Astrocyte (in vitro differentiated cells and primary cell): Measurements from ENCODE around the gene CEP104. TPM values are rescaled to one million over a fixed set of nuclear protein-coding genes. Genes with fewer than 3 reads are reported as not detected.

ENCODE experiments used
- DNase-seq: peaks from one replicate; pipeline ENCODE4 v3.0.0-alpha.2; 2010; ENCODE audit warnings: low read depth
- FAIRE-seq: peaks from 2 replicates; lab custom pipeline; 2011; peaks lifted over from hg19 to GRCh38; lab: Jason Lieb, UNC
- H2AFZ ChIP-seq: 2 replicates; pipeline ENCODE4 v1.6.0; 2012; ENCODE audit warnings: low read depth, low read length, inconsistent platforms
- H3K27ac ChIP-seq: 2 replicates; pipeline ENCODE4 v1.5.1; 2011; ENCODE audit warnings: low read depth, low read length, inconsistent platforms
- H3K27me3 ChIP-seq: 2 replicates; pipeline ENCODE4 v1.6.0; 2011; ENCODE audit warnings: low read length, inconsistent platforms; ENCODE audit not compliant: insufficient read depth
- H3K36me3 ChIP-seq: 2 replicates; pipeline ENCODE4 v1.5.1; 2011; ENCODE audit warnings: low read length, inconsistent platforms; ENCODE audit not compliant: insufficient read depth
- H3K4me1 ChIP-seq: 2 replicates; pipeline ENCODE4 v1.5.1; 2011; ENCODE audit warnings: low read length, inconsistent platforms; ENCODE audit not compliant: insufficient read depth
- H3K4me2 ChIP-seq: 2 replicates; pipeline ENCODE4 v1.6.0; 2012; ENCODE audit warnings: low read length, inconsistent platforms
- H3K4me3 ChIP-seq: 2 replicates; pipeline ENCODE4 v1.5.1; 2011; ENCODE audit warnings: low read depth, mild to moderate bottlenecking, low read length, inconsistent platforms; ENCODE audit not compliant: insufficient read depth
- H3K79me2 ChIP-seq: 2 replicates; pipeline ENCODE4 v1.6.0; 2012; ENCODE audit warnings: mild to moderate bottlenecking, low read length, inconsistent platforms; ENCODE audit not compliant: insufficient read depth
- H3K9ac ChIP-seq: 2 replicates; pipeline ENCODE4 v1.6.0; 2012; ENCODE audit warnings: mild to moderate bottlenecking, low read length, inconsistent platforms
- H3K9me3 ChIP-seq: 2 replicates; pipeline ENCODE4 v1.5.1; 2012; ENCODE audit warnings: low read depth, mild to moderate bottlenecking, low read length, inconsistent platforms; ENCODE audit not compliant: insufficient read depth
- H4K20me1 ChIP-seq: 2 replicates; pipeline ENCODE4 v1.6.0; 2012; ENCODE audit warnings: low read length, inconsistent platforms; ENCODE audit not compliant: insufficient read depth
- H3K27ac Mint-ChIP-seq: one replicate; pipeline ENCODE4 v1.8.0; 2021; ENCODE audit warnings: mild to moderate bottlenecking, mixed read lengths; ENCODE audit not compliant: unreplicated experiment
- H3K27me3 Mint-ChIP-seq: one replicate; pipeline ENCODE4 v1.8.0; 2021; ENCODE audit warnings: low read depth, mixed read lengths; ENCODE audit not compliant: unreplicated experiment
- H3K36me3 Mint-ChIP-seq: one replicate; pipeline ENCODE4 v1.8.0; 2021; ENCODE audit warnings: low read depth, mixed read lengths; ENCODE audit not compliant: unreplicated experiment
- H3K4me1 Mint-ChIP-seq: one replicate; pipeline ENCODE4 v1.8.0; 2021; ENCODE audit warnings: low read depth, mixed read lengths; ENCODE audit not compliant: unreplicated experiment
- H3K4me3 Mint-ChIP-seq: one replicate; pipeline ENCODE4 v1.8.0; 2021; ENCODE audit warnings: mild to moderate bottlenecking, moderate library complexity, mixed read lengths; ENCODE audit not compliant: unreplicated experiment
- H3K9me3 Mint-ChIP-seq: one replicate; pipeline ENCODE4 v1.8.0; 2021; ENCODE audit warnings: mild to moderate bottlenecking, mixed read lengths; ENCODE audit not compliant: unreplicated experiment
- EZH2 ChIP-seq: IDR thresholded peaks from 2 replicates; pipeline ENCODE4 v1.6.1; 2012; ENCODE audit warnings: mild to moderate bottlenecking, low read length, inconsistent platforms; ENCODE audit not compliant: insufficient read depth
- total RNA-seq: library from RNA; stranded (reverse); gene quantifications from 2 replicates; pipeline ENCODE4 v1.2.1, GENCODE V29; 2021
- TF ChIP-seq, protein P1 (sequence below): IDR thresholded peaks from 2 replicates; pipeline ENCODE4 v1.5.1; 2011; ENCODE audit warnings: low read depth, mild to moderate bottlenecking, inconsistent platforms, low read length, moderate library complexity; ENCODE audit not compliant: insufficient read depth

CEP104 gene
- total RNA-seq, 1 donor from 2014 or later, result 43.6 TPM

DNA sequence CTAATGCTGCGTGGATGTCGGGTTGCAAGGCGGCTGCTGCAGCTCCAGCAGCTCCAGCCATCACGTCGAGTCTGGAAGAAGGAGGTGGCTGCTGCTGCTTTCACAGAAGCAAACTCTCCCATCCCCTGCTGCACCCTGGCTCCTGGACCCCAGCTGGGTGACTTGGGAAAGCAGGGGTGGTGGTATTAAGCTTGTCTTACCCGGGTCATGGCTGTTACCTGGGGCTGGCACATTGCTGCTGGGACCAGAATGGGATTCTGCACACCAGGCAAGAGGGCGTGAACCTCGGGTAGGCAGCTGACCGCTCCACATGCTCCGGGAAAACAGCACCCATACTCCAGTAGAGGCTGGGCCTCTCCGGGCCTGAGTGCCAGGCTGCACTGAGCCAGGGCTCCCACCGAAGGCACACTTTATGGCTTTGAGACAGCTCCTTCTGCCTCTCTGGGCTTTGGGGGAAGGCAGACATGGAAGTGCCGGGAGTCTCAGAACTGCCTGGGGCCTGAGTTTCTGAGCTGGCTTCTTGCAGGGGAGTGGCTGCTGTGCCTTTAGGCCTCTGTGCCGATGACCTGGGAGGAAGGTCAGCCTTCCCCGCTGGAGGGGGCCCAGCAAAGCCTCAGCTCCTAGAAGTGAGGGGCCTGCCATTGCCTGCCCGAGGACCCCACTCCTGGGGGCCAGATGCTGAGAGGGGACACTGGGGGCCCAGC is 83.3 kb downstream of the CEP104 start:
- Histone ChIP-seq H4K20me1 (peaks cover 4% of the 10 kb centered on the region), H3K4me3 (no peak overlapping the region), H3K9ac (no peak overlapping the region), H3K36me3 (no peaks in the 10 kb centered on the region), H3K79me2 (no peaks in the 10 kb centered on the region), H3K4me1 (peaks cover 18% of the 10 kb centered on the region), H3K9me3 (no peaks in the 10 kb centered on the region), H2AFZ (no peak overlapping the region), H3K27ac (no peak overlapping the region), H3K27me3 (no peaks in the 10 kb centered on the region), H3K4me2 (no peak overlapping the region)
- TF ChIP-seq EZH2, result no peak
- TF ChIP-seq, protein P1, sequence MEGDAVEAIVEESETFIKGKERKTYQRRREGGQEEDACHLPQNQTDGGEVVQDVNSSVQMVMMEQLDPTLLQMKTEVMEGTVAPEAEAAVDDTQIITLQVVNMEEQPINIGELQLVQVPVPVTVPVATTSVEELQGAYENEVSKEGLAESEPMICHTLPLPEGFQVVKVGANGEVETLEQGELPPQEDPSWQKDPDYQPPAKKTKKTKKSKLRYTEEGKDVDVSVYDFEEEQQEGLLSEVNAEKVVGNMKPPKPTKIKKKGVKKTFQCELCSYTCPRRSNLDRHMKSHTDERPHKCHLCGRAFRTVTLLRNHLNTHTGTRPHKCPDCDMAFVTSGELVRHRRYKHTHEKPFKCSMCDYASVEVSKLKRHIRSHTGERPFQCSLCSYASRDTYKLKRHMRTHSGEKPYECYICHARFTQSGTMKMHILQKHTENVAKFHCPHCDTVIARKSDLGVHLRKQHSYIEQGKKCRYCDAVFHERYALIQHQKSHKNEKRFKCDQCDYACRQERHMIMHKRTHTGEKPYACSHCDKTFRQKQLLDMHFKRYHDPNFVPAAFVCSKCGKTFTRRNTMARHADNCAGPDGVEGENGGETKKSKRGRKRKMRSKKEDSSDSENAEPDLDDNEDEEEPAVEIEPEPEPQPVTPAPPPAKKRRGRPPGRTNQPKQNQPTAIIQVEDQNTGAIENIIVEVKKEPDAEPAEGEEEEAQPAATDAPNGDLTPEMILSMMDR, result no peak
- DNase-seq, result no peak
- Mint-ChIP-seq H3K27ac (no peak overlapping the region), H3K36me3 (no peaks in the 10 kb centered on the region), H3K4me3 (peak overlapping the region; percentile 64), H3K27me3 (peaks cover 6% of the 10 kb centered on the region), H3K9me3 (no peaks in the 10 kb centered on the region), H3K4me1 (peaks cover 6% of the 10 kb centered on the region)
- FAIRE-seq, result no peak

GRCh38 chr1:3772715-3773571 is 84.1 kb downstream of the CEP104 start, which contains the start of gene SMIM1:
Gene SMIM1, plus strand, starts transcription at chr1:3772749. Its CDS starts 2,625 bp downstream, at chr1:3775374.
- Mint-ChIP-seq H3K4me3 (peak within 1 kb of the TSS; percentile 74), H3K27me3 (peaks cover 6% of the 10 kb centered on the region), H3K27ac (no peak within 1 kb of the TSS), H3K4me1 (peaks cover 6% of the 10 kb centered on the region), H3K36me3 (no peaks in the 10 kb centered on the region), H3K9me3 (no peaks in the 10 kb centered on the region)
- DNase-seq (no peak), FAIRE-seq (no peak)
- Histone ChIP-seq H3K27me3 (no peaks in the 10 kb centered on the region), H3K27ac (no peak within 1 kb of the TSS), H3K79me2 (no peaks in the 10 kb centered on the region), H3K9ac (peak within 1 kb of the TSS; percentile 43), H2AFZ (peak within 1 kb of the TSS; percentile 87), H3K4me2 (peak within 1 kb of the TSS; percentile 83), H3K9me3 (no peaks in the 10 kb centered on the region), H3K36me3 (no peaks in the 10 kb centered on the region), H3K4me3 (peak within 1 kb of the TSS; percentile 55), H3K4me1 (peaks cover 18% of the 10 kb centered on the region), H4K20me1 (peaks cover 2% of the 10 kb centered on the region)
- TF ChIP-seq, protein P1, result no peak
- no peak for TF ChIP-seq EZH2
